ENCODE data around the gene LRFN2.

The LRFN2 gene

DNA sequence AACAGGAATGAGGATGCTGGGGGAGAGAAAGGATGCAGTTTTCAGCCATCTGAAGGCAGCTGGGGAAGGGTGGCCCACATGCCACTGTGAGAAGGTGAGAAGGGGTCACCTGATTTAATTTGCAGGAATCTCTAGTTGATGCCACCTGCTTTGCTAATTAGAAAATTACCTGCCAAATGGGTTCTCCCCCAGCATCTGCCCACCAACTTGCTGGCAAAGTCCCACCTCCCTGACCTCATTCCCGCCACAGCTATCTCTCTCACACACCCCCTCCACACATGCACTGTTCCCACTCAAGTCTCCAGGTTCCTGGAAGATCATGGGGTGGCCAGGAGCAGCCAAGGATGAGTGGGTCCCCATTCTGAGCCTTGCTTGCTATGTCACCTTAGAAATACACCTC is 70.7 kb downstream of the LRFN2 start:
- no peak for DNase-seq (ENCODE audit: low read depth)

DNA sequence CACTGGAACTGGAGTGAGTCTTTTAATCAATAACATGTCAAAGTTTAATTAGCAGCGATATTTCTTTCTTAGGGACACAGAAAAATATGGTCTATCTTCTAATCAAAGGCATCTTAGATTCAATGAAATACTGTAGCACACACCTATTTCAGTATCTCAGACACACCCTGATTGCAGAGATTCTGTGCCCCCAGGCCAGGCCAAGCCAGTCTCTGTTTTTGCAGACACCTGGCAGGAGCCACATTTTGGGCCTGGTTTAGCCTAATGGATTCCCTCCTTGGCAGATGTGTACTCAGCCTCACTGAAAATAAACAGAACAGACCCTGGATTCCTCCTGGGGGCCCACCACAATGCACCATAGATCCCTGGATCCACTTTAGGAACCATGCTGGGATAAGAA is 74.8 kb downstream of the LRFN2 start:
- no peak for DNase-seq (ENCODE audit: low read depth)

DNA sequence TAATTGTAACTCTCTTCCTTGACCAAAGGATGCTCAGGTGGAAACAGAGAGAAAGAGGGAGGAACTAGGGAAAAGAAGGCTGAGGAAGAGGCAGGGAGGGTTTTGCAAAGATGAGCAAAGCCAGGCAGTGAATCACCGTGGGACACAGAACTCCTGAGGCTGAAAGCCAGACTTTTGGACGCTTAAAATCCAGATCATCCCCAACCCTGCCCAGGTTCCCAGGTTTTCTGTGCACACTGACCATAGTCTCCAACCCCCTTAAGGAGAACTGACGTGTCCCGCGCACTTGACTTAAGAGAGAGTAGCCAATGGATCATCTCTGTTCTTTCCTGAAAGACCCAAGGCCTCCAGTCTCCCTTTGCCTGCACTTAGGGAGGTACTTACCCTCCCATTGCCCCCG is 75.3 kb downstream of the LRFN2 start:
- no peak for DNase-seq (ENCODE audit: low read depth)

DNA sequence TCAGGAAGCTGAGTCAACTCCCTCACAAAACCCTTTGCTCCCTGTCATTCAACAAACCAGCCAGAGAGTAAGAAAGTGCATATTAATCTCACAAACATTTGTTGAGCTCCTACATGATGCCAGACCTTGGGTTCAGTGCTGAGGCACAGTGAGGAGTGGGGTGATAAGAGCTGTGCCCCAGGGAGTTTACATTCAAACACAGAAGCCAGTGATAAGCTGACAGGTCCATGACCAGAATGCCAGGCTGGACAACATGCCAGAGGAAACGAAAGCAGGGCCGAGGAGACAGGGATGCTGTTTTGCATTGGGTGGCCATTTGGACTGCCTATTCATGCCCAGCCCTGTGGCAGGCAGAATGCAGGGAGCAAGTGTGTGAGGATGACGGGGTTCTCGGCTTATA is 76.7 kb downstream of the LRFN2 start:
- DNase-seq (ENCODE audit: low read depth), result no peak

DNA sequence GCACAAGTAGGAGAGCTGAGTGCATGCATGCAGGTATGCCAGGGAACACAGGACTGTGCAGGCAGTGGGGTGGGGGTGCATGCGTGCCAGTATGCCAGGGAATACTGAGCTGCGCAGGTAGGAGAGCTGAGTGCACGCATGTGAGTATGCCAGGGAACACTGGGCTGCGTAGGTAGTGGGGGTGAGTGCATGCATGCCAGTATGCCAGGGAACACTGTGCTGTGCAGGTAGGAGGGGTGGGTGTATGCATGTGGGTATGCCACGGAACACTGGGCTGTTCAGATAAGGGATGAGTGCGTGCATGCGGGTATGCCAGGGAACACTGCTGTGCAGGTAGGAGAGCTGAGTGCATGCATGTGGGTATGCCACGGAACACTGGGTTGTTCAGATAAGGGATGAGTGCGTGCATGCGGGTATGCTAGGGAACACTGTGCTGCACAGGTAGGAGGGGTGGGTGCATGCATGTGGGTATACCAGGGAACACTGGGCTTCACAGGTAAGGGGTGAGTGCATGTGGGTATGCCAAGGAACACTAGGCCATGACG is 77.4 kb downstream of the LRFN2 start:
- DNase-seq (ENCODE audit: low read depth), result no peak

DNA sequence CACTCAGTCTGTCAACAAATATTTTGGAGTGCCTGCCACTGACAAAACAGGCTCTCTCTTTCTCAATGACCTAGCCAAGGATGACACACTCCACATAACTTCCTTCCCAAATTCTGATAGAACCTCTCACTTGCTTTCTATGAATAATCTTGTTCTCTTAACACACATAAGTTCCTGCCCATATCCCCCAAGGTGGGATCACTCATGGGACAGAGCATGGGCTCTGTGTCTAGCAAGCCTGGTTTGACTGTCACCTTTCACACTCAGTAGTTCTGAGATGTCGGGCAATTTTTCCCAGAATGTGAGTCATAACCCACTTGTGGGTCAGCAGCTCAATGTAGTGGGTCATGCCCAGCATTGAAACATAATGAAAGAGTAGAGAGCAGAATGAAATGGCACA is 78.1 kb downstream of the LRFN2 start:
- DNase-seq (ENCODE audit: low read depth), result no peak

DNA sequence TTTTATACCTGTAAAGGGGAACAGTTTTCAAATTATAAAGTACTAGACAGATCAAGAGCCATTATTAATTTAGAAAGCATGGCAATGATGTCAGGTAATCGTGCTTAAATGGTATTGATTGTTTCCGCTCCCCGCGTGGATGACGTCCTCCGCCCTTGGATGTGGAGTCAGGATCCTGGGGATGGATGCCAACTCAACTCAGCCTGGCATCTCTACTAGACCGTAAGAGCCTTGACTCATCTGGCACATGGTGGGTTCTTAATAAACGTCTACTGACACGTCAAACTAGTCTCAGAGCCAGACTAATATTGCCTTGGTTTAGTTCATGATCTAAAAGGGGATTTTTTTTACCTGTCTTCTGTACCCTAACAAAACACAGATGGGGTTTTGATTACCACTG is 80.2 kb downstream of the LRFN2 start:
- no peak for DNase-seq (ENCODE audit: low read depth)

DNA sequence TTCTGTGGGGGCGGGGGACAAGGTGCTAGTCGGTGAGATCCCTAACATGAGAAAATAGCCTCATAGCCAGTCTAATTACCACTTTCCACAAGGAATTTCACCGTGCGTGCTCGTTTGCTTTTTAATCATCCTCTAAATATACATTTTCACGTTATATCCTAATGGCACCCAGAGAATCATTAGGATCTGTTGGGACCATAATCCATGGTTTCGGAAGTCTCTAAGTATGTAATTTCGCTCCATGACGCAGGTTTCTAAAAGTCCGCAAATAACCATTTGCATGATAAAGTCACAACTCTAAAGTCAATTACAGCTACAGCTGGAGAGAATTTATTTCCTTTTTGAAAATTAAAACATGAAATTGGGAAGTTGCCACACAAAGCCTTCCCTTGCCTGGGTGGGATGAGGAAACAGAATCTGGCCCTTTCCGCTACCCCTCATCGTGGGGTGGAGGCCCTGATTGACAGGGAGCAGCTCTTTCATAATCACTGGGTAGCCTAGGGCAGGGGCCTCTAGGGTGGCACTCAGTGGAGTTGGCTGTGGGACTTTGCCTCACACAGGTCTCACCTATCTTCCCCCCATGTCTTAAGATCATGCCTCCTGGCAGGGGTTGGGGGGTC is 81.9 kb downstream of the LRFN2 start:
- DNase-seq (ENCODE audit: low read depth), result no peak

DNA sequence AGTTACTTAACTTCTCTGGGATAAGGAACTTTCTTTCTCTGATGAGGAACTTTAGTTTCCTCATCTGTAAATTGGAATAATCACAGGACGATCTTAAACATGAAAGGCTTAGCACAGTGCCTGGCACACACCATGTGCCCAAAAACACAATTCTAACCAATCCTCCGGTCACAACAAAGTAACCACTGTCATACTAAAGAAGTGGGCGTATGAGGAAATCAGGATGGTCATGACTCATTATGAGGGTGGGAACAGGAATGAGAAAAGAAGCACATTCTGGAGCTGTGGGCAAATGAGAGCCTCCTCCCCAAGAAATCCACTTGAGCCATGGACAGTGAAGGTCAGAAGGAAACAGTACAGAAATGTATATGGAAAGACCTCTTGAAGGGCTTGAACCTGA is 82.9 kb downstream of the LRFN2 start:
- no peak for DNase-seq (ENCODE audit: low read depth)

DNA sequence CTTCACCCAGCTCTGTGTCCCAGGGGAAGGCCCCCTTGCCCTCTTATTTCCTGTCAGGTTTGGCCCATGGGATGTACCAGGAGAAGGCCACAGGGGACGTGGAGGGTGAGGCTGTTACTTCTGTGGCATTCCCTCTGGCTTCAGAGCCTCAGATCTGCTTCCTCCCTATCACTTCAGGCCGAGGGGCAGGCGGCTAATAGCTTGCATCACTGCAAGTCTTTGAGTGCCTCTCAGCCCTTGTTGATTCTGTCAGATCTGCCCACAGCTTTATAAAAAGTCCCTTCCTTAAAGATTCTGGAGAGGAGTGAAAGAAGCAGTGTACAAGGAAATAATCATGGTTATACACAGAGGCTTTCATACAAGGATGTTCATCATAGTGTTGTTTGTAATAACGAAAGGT is 86.9 kb downstream of the LRFN2 start:
- no peak for DNase-seq (ENCODE audit: low read depth)

DNA sequence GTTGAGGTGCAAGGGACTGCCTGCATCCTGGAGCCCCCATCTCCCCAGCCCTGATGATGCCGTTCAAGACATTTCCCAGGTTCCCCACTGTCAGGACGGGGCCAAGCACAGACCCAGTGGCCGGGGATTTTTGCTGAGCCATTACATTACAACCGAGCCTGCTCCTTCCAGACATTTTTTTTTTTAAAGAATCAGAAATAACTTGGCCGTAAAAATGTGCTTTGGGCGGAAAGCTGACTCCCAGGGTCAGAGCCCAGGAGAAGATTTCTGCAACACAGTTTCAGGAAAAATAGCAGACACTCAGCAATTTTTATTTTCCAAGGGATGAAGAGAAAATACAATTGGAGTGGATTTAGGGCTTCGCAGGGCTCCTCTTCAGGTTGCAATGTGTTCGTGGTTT is 87.9 kb downstream of the LRFN2 start:
- DNase-seq (ENCODE audit: low read depth), result no peak

DNA sequence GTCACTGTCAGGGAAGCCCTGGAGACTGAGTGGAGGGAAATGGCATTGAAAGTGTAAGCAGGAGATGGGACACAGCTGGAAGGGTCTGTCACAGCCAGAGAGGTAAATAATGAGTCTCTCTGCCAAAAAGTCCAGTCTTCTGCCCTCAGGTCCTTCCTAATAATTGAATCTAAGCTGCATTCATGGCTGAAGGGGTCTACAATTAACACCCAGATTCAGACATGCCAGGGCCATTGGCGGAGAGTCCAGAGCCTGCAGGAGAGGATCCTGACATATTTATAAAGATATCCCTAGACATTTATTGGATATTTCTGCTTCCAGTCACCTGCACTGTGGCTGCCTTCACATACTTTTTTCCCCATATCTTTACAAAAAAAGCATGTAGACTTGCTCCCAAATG is 89.0 kb downstream of the LRFN2 start:
- no peak for DNase-seq (ENCODE audit: low read depth)

DNA sequence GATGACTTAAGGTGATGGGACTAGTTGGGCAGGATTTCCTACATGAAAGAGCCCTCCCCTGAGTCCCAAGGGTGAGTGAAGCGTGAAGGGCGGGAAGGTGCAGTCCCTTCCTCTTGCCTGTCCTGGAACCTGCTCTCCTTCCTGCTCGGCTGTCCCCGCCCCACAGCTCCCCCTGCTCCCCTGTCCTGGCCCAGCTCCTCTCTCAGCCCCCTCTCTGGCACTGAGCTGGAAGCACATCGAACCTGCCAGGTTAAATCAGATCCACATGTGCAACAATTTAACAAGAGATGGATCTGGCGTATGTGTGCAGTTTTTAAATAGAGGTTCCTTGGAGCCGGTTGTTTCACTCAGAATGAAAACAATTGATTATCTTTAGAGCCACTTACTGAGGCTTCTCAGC is 95.0 kb downstream of the LRFN2 start:
- DNase-seq (ENCODE audit: low read depth), result no peak

DNA sequence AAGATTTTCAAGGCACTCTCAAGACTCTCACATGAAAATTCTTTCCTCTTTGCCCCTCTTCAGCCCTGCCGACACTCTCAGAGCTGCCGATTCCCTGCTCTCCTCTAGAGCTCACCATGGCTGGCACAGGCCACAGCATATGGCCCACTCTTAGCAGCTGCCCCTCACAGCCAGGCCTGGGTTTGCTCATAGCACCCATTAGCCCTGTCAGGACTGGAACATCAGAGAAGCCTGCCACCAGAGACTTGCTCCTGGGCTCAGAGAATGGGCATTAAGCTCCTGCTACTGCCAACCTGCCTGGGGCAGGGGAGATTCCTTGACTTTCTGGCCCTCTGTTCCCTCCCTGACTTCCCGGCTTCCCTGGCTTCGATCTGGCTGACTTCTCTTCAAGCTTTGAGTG is 96.7 kb downstream of the LRFN2 start:
- no peak for DNase-seq (ENCODE audit: low read depth)

DNA sequence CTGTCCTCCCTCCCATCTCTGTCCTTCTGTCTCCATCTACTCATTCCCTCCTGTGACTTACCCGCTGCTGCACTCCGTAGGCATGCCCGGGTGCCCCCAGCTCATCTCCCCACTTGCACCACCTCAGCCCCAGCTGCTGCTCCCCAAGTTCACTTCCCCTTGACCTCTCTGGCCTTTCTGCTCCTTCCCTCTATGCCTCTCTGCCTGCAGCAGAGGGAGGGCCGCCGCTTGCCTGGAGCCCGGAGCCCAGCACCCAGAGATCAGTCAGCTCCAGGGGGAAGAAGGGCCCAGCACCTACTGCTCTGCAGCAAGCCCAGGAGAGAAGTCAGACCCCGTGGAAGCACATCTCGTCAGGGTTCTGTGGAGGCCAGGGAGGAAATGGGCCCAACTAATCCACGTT is 97.4 kb downstream of the LRFN2 start:
- DNase-seq (ENCODE audit: low read depth), result no peak

DNA sequence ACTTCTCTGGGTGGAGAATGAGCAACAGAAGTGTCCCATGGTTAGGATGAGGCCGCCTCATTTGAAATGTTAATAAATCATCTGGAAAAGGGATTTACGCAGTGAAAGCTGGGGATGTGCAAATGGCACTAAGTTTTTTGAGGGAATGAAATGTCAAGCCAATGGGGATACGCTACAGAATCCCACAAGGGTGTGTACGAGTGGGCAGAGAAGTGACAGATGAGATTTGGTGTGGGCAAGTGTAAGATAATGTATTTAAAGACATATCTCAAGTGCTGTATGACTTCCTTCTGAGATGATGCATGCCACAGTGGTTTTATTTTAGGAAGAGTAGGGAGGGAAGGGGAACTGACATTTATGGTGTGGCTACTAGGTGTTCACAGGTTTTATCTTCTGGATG is 100.6 kb downstream of the LRFN2 start:
- no peak for DNase-seq (ENCODE audit: low read depth)

DNA sequence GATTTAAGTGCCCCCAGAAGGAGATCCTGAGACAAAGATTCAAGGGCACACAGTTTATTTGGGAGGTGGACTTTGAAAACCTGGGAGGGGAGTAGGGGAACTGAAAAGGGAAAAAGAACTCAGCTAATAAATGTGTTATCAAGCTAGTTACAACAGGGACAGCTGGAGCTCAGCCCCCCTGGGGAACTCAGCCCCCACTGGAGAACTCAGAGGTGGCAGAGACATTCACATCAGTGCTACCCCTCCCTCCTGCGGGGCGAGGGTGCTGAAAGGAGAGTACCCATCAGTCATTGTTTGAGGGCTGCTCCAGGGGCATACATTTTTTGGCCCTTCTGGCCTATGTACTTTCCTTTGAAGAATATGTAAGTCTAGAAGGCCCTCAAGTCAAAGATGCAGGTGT is 101.4 kb downstream of the LRFN2 start:
- DNase-seq (ENCODE audit: low read depth), result no peak

DNA sequence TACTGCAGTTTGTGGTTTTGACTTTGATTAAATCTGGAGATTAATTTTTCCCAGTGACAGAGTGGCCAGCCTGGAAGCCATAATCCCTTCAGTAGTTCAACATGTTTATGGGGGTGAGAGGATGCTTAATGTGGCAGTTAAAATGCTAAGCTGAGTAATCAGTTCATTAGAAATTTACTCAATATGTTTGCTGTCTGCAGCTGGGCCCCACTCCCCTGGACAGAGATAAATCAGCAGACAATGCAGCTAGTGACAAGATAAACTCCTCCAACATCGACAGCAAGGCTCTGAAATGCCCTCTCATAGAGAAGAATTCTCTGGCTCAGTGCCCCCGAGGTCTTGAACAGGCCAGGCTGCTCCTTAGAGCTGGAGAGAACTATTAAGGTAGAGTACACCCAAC is 101.9 kb downstream of the LRFN2 start:
- DNase-seq (ENCODE audit: low read depth), result no peak

DNA sequence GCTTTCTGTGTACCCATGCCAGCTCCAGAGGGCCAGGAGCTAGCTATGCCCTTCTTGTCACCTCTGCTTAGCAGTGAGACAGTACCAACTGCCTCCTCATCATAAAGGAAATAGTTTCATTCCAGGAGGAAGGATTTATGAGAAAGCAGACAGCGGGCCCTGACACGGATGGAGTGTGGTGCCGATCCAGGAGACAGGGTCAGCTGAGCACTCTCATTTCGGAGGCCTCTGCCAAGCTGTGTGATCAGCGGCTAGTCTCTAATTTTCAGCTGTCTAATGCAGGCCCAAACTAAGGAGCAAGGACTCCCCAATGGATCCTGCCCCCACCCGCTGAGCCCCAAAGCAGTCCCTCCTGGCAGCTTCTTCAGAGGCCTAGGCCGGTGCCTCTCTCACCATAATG is 103.1 kb downstream of the LRFN2 start:
- no peak for DNase-seq (ENCODE audit: low read depth)

DNA sequence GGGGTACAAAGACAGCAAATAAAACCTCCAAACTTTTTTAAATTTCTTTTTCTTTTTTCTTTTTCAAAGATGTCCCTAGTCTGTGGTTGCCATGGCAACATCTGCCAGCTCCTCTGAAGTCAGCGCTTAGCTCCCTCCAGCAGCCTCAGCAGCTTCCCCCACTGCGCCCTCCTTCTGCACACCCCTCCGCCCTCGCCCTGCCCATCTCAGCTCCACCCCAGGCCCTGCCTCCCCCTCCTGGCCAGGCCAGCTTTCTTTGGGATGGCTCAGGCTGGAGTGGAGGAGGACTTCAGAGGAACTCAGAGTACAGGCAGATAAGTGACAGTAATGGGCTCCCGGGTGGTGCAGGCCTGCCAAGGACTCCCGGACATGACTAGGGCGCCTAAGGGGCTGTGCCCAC is 104.6 kb downstream of the LRFN2 start:
- no peak for DNase-seq (ENCODE audit: low read depth)

DNA sequence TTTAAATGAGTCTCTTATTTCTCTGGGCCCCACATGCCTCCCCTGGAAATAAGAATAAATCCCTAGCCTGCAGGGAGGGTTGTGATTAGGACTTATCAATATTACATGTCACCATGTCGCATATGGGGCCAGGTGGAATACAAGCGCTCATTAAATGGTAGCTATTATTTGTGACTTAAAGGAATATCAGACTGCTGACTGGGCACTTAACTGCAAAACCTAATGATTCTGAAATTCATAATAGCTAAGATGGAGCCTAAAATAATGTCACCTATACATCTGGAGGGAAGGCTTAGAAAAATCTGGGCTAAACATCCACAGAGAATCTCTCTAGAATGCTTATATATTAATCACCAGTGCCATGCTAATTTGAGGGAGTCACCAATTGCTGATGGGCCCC is 106.5 kb downstream of the LRFN2 start:
- no peak for DNase-seq (ENCODE audit: low read depth)

DNA sequence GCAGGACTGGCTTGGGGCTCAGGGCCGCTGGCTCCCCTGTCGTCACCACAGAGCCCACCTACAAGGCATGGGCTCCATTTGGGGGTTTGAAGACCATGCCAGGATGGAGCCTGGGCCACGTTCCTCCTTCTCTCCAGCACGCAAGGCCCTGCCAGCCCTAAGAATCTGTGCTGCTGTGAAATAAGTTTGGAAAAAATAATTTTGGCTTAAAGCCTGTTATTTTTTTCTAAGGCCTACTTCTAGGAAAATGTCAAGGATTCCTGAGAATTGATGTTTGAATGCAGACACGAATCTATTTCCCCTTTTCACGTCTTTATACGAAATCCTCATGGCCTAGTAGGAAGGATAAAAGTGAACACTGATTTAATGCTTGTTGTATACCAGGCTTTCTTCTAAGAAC is 107.5 kb downstream of the LRFN2 start:
- no peak for DNase-seq (ENCODE audit: low read depth)

DNA sequence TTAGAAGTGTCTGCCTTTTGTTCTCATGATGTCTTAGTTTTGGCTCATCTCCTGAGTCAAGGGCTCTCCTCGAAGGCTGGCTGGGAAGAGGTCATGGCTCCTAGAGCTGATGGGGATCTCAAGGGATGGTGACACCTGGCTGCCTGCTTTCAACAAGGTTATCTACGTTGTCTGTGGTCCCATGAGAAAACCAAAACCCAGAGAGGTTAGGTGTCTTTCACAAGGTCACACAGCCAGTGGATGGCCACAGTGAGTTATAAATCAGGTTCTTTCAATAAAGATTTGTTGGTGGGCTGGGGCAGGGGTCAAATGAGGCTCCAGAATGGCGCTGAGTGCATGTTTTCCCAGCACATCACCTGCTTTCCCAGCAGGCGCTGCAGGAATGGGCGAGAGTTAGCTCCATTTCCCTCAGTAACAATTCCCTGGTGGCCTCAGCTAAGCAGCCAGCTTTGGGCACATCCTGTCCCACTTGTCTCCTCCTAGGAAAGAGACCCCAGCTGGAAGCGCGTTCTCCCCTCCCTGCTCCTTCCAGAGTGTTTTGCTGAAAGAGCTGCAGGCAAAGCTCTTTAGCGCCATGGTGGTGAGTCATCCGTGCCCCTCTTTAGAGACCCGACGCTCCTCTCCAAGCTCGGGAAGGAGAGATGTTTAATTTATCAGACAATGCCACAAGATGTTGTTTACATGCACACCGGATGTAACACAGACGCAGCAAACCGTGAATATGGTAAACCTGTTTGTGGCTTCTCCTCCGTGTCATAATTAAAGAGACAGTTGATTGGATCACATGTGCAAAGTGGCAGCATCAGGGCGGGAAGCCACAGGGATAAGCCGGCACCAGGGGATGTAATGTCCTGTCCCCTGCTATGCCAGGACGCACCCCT is 109.7 kb downstream of the LRFN2 start:
- no peak for DNase-seq (ENCODE audit: low read depth)

DNA sequence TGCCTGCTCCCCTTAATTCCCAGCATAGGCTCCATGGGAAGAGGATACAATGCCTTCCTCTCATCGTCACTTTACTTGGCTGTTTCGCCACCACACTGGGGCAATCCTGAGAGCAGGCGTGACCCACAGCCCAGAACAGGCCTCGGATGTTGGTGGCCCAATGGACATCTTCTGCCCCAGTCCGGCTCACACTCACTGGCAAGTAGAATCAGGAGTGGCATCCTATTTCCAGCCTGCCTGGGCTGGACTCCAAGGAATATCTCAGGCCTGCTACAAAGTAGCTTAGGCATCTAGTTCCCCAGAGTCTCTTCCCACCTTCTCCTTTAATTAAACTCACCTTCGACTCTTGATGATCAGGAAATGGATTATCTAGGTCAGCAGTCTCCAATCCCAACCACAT is 110.5 kb downstream of the LRFN2 start:
- no peak for DNase-seq (ENCODE audit: low read depth)
